ENCODE measurements around the gene IDI2. TPM values are rescaled to one million over a fixed set of nuclear protein-coding genes. Genes with fewer than 3 reads are reported as not detected.

The IDI2 gene
- total and polyA plus RNA-seq, 2 of the 13 experiments (the other 11 are each of a cell fraction or from before 2014, with no cell fraction given), result not detected

DNA sequence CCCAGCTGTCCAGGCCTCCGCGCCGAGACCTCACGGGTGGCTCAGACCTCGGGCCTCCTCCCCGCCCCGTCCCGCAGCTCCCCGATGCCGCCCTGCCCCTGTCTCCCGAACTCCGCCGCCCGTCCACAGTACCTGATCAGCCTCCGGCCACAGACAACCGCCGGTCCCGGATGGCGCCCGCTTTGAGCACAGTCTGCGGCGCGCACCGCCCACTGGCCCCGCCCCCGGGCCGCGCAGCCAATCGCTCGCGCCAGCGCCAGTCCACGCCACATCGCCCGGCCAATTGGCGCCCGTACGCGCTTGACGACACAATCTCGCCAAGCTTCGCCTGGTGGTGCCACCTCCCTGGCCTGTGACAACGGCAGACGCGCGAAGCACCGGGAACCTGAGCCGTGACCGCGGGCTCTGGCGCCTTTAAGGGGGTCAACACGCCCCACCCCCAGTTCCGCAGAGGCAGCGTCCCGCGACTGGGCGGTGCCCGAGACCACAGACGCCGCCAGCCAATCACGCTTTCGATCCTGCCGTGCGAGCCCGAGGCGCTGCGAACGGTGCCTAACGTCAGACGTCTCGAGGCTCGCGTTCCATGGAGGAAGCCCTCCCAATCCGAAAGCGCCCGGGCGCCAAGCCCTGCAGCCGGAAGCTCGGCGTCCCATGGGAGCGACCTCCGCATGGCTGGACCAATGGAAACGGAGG lies 23.2 kb upstream of the IDI2 start, which contains the start of gene IDI1 (continued):
- TF ChIP-seq HOMEZ (CRISPR knock-in tag; IDR thresholded peaks at IDR 0.05; ENCODE audit: low read depth), result no peak; the same call in 1 of the 2 replicates
- TF ChIP-seq UBTF (CRISPR knock-in tag; IDR thresholded peaks at IDR 0.05), result peak; percentile 73; the same call in 1 of the 2 replicates
- TF ChIP-seq HNRNPL (IDR thresholded peaks at IDR 0.05; ENCODE audit: low read depth, low read length), result 0 out of 2 replicates have a peak, but pooled peaks have one; percentile 2
- TF ChIP-seq MED1 (CRISPR knock-in tag; IDR thresholded peaks at IDR 0.05), result peak; percentile 86
- 0 out of 2 replicates have a peak, but pooled peaks have one; percentile 27 for TF ChIP-seq ZNF597 (CRISPR knock-in tag; IDR thresholded peaks at IDR 0.05)
- peak; percentile 92 for TF ChIP-seq SNAI1 (CRISPR knock-in tag; IDR thresholded peaks at IDR 0.05; ENCODE audit: borderline replicate concordance)
- peak; percentile 76 for TF ChIP-seq ZFY (CRISPR knock-in tag; IDR thresholded peaks at IDR 0.05)
- TF ChIP-seq HOXD1 (CRISPR knock-in tag; IDR thresholded peaks at IDR 0.05), result 0 out of 2 replicates have a peak, but pooled peaks have one; percentile 14
- TF ChIP-seq, protein P1, sequence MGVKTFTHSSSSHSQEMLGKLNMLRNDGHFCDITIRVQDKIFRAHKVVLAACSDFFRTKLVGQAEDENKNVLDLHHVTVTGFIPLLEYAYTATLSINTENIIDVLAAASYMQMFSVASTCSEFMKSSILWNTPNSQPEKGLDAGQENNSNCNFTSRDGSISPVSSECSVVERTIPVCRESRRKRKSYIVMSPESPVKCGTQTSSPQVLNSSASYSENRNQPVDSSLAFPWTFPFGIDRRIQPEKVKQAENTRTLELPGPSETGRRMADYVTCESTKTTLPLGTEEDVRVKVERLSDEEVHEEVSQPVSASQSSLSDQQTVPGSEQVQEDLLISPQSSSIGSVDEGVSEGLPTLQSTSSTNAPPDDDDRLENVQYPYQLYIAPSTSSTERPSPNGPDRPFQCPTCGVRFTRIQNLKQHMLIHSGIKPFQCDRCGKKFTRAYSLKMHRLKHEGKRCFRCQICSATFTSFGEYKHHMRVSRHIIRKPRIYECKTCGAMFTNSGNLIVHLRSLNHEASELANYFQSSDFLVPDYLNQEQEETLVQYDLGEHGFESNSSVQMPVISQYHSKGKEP (CRISPR knock-in tag; IDR thresholded peaks at IDR 0.05), result 0 out of 2 replicates have a peak, but pooled peaks have one; percentile 62
- TF ChIP-seq NR2F6 (IDR thresholded peaks at IDR 0.05), result peak; percentile 55; the same call in 1 of the 2 replicates
- TF ChIP-seq NR2F6 (CRISPR knock-in tag; IDR thresholded peaks at IDR 0.05), result peak; percentile 64
- no peak for TF ChIP-seq ZNF24 (IDR thresholded peaks at IDR 0.05)
- peak; percentile 88; the same call in 1 of the 2 replicates for TF ChIP-seq KIAA2018 (CRISPR knock-in tag; IDR thresholded peaks at IDR 0.05; ENCODE audit: borderline replicate concordance)
- peak; percentile 86 for TF ChIP-seq NFYC (CRISPR knock-in tag; IDR thresholded peaks at IDR 0.05)
